Esophagus squamous epithelium (tissue), 4 donors: ENCODE results near the gene KRT1.

ENCODE experiments used
- POLR2A ChIP-seq, 4 donors: fragments of 450-650 bp; IDR thresholded peaks; one replicate each; pipeline ENCODE4 v1.6.1; 2017; ENCODE audit warnings: antibody characterized with exemption in 4 of 4, mild to moderate bottlenecking in 4 of 4, moderate library complexity in 3 of 4
- TF ChIP-seq, protein P1 (sequence below), 6 experiments: fragments of 450-650 bp in 4 of 6; fragments of 200-600 bp in 2 of 6; sonication (generic) in 2 of 6; IDR thresholded peaks; one replicate each; pipeline ENCODE4 v1.5.1; 2016 to 2019; ENCODE audit warnings: antibody characterized with exemption in 6 of 6, mild to moderate bottlenecking in 4 of 6, moderate library complexity in 4 of 6

DNA sequence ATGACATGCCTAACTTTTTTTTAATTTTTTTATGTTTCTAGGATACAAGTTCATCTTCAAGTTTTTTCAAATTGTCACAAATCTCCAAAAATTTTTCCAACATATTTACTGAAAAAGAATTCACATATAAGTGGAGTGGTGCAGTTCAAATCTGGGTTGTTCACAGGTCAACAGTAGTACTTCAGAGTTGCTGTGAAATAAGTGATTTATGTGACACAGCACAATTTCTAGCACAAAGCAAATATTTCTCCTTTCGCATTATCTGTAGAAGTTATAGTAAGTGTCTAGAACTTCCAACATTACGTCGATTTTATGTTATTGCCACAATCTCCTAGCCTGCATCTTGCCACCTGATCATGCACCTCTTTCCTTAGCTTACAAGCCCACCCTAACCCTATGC lies 18.5 kb downstream of the KRT1 start:
- TF ChIP-seq POLR2A (IDR thresholded peaks at IDR 0.05) = no peak
- TF ChIP-seq, protein P1, sequence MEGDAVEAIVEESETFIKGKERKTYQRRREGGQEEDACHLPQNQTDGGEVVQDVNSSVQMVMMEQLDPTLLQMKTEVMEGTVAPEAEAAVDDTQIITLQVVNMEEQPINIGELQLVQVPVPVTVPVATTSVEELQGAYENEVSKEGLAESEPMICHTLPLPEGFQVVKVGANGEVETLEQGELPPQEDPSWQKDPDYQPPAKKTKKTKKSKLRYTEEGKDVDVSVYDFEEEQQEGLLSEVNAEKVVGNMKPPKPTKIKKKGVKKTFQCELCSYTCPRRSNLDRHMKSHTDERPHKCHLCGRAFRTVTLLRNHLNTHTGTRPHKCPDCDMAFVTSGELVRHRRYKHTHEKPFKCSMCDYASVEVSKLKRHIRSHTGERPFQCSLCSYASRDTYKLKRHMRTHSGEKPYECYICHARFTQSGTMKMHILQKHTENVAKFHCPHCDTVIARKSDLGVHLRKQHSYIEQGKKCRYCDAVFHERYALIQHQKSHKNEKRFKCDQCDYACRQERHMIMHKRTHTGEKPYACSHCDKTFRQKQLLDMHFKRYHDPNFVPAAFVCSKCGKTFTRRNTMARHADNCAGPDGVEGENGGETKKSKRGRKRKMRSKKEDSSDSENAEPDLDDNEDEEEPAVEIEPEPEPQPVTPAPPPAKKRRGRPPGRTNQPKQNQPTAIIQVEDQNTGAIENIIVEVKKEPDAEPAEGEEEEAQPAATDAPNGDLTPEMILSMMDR (IDR thresholded peaks at IDR 0.05) = no peak
